Activated gamma-delta T cell (primary cell): ENCODE results near the gene PTRHD1.

Experiments used
- DNase-seq: peaks from one replicate; lab custom pipeline; 2025; lab: John Stamatoyannopoulos, UW

PTRHD1 gene

DNA sequence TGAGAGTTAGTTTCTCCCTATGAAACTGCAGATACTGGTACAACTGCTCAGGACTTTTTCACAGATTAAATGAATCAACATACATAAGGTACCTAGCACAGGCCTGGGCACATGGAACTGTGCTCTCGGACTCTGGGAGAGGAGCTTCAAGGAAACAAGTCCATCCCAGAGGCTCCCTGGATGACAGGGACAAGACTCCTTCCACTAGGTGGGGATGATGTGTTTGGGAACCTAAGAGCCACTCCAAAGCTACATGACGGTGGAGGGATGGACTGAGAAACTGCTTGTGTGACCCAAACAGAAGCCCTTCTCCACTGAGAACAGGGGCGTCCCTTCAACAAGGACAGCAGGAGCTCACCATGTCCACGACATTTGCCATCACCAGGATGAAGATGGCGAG lies 37.2 kb upstream of the PTRHD1 start:
- DNase-seq = no peak

DNA sequence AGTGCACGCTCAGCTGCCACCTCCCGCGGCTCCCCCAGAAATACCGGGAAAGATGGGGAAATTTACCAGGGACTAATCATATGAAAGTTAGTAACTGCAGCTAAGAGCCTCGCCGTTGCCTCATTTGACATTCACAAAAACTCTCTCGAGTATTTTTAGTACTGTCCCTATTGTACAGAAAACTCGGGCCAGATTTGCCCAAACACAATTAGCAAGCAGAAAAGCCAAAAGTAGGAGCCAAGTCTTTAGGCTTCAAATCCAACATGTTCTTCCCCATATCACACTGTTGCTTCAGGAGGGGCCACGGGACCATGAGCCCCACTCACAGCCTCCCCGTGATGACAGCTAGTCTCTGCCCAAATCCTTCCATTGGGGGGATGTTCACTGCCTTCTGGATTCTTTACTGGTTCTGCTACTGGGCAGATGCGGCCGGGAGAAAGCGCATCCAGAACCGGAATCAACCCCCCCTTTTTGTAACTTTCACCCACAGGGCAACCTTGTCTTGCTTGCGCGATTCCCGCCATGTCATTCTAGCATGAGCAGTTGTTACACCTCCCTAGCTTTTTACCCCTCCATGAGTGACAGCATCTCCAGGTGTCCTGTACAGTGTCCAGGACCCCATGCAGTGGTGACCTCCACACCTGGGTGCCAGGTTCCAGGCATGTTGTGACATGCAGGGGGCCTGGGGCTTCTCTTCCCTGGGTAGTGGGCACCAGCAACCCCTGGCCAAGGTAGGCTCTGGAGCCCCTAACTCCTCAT lies 35.2 kb upstream of the PTRHD1 start:
- no peak for DNase-seq

DNA sequence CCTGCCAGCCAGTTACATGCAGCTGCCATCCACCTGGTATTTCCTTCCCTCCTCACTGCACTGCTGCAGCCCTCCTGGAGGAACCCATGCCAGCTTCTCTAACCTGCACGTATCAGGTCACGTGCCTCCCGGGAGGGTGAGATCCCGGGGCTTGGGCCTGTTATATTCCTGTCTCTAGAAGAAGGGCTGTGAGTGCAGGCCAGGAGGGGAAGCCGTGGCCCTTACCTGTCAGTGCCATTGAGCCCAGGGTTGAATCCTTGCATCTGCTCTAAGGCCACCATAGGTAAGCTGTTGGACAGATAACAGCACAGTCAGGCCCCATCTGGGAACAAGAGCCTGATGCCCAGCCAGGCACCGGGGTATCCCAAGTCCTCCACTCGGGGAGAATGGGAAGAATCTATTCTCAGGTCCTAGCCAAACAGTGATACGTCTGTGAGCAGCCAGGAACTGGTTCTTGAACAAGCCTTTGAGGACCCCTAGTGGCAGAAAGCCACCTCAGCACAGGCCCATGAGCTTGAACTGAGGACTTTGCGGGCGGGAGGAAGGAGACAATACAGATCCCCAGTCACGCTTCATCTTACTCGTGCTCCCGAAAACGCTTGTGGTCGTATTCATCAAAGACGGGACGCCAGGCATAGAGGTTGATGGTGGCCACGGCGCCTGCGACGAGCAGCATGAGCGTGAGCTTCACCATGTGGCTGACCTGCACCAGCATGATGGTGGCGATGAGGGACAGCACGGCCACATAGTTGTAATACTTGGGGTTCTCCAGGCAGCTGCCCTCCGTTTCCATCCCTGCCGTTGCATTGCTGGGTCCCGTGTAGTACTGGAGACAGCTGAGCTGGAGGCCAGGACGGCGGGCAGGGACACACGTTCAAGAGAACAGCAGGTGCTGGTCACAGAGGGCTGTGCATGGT lies 34.4 kb upstream of the PTRHD1 start:
- DNase-seq = no peak

DNA sequence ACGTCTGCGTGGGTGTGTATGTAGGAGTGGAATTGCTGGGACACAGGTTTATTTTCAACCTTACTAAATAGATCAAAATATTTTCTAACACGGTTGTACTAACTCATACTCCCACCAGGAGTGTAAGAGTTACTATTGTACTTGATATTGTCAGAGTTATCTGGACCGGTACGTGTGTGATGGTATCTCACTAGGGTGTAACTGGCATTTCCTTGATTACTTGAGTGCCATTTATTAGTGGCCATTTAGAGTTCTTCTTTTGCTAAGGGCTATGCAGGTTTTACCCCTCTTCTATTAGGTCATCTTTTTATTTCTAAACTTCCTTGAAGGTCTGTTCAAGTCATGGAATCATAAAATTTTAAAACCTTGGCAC lies 33.6 kb upstream of the PTRHD1 start:
- no peak for DNase-seq

DNA sequence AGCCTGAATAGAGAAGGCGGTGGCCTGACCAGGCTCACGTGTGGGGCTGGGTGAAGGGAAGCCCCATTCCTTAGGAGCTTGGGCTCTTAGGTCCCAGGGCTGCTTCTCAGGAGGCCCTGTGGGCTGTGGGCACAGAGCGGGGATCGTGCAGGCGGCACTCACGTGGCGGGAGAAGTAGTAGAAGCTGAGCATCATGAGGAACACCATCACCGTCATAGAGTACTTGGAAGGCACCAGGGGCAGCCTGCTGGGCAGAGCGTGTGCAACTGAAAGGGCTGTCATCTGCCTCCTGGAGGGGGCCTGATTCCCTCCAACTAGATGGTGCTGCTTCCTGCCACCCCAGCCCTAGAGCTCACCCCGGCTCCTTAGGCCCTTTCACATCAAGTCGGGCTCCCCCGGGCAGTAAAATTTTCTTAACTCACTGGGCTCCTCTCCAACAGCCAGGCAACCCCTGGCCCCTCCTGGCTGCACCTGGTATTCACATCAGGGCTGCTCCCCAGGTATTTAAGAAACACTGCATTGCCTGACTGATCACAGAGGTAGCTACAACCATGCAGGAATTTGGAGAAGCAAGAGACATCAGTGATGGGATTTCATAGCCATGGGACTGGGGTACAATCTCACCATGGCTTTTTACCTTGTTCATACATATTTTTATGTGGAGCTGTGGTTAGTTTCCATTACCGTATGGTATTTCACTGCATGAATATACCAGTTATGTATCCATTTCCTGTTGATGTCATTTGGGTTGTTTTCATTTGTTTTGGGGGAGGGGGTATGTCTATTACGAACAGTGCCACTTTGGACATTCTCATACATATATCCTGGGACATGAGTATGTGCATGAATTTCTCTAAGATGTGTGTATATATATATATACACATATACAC lies 32.9 kb upstream of the PTRHD1 start:
- no peak for DNase-seq

DNA sequence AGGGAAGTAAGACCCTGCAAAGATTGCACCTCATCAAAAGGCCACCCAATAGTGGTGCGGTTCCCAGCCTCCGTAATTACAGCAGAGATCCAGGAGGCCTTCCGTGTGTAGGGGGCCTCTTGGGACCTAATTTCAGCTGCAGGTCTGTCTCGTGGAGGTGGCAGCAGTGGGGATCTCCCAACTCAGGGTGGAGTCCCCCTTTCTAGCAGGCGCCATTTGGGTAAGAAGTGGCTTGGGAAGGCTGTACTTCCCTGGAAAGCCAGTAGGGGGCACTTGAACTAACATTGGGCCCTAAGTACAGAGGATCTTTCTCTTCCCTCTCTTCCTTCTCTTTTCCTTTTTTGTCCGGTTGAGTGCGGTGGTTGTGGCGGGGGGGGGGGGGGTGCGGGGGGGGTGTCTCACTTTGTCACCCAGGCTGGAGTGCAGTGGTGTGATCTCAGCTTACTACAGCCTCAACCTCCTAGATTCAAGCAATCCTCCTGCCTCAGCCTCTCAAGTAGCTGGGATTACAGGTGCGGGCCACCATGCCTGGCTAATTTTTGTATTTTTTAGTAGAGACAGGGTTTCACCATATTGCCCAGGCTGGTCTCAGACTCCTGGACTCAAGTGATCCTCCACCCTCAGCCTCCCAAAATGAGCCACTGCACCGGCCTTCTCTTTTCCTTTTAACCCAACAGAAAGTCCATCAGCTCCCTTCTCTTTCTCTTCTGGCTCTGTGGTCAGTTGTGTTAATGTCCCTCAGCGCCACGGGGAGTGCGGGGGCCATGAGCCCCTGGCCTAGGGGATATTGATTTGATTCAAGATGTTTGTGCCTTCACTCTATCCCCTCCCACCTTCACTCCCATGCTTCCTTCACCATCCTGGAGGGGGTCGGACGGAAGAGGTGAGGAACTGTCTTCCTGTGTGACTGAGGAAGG lies 32.0 kb upstream of the PTRHD1 start:
- DNase-seq = no peak

DNA sequence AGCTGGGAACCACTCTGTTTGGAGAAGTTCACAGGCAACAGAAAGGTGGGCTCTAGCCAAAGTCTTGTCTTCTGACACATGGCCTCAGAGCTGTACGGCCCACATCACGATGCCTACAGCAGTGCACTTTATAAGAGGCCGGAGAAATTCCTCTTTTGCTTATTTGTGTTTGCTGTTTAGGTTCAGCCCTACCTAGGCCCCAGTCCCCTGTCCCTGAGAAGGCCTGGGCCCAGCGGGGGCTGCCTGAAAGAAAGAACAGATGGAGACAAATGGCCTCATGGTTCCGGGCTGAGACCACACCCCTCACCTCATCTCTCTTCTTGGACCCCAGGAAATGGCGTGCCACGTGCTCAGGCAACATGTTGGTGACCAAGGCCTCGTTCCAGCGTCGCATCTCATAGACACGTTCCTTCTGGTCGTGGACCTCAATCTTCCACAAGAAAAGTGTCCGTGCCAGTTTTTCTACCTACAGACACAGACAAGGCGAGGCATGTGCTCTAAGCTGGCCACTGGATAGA lies 30.9 kb upstream of the PTRHD1 start:
- DNase-seq = no peak

DNA sequence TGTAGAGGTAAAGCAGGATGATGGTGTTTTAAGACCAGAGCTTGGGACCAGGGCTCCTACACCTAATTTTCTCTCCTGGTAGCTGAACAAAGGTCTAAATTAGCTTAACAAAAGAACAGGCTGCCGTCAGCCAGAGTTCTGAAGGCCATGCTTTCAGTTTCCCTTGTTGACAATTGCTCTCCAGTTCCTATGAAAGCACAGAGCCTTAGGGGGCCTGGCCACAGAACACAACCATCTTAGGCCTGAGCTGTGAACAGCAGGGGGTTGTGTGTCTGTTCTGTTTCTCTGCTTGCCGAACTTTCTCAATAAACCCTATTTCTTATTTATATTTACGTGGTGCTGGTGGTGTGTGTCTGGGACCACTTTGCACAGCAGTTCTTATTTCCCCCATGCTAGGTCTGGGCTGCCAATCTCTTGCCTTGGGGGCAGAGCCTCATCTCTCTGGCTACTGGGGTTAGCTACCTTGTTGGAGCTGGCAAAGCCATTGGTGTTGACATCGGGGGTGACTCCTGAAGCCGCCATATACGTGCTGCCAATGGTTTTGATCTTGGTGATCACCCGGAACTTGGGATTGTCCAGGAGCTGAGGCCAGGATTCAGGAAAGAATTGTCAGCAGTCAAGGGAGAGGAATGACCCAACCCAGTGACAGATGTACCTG lies 29.0 kb upstream of the PTRHD1 start:
- DNase-seq = no peak

DNA sequence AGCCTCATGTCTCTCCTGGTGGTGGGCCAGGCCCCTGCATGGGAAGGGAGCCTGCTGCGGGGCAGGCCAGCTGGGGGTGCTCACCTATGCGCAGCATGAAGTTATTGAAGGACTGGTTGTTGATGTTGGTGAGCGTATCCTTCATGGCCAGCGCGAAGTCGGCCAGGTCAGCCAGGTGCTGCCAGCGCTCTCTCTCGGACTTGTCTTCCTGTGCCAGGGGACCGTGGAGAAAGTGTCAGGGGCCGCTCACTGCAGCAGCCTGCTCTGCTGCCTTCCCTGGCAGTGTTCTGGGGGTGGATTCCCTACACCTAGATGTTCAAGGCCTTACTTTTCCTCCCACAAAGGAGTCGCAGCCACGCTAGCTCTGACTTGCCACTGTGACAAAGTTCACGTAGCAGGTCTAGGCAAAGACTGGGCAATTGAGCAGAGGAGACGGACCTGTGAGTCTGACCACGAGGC lies 28.3 kb upstream of the PTRHD1 start:
- no peak for DNase-seq

DNA sequence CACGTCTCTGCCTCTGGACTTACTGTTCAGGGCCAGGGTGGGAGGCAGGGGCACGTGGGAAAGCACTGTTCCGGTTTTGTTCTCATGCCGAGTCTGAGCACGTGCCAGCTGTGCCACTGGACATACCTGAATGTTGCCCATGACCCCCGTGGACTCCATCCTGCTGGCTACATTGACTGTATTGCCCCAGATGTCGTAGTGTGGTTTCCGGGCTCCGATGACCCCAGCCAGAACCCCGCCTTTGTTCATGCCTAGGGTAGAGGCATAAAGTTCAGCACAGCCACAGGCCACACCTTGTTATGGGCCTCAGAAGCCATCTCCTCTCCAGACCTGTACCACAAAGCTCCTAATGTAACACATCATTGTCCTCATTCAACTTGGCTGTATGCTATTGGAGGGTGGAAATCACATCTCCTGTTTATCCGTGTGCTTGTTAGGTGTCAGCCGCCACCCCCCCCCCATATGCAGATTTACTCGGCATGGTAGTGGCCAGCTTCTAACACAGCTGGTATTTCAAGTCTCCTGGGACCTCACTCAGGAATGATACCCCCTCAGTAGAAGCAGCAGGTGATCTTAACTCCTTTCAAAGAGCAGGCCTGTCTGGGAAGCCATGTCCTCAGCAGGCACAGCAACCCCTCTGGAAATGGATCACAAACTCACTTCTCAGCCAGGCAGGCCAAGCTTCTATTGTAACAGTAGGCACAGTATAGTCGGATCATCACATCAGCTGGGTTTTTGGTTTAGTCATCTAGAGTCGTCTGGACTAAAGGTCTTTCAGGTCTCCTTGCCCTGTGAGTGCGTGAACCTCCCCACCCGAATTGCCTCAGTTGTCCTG lies 27.6 kb upstream of the PTRHD1 start:
- no peak for DNase-seq

DNA sequence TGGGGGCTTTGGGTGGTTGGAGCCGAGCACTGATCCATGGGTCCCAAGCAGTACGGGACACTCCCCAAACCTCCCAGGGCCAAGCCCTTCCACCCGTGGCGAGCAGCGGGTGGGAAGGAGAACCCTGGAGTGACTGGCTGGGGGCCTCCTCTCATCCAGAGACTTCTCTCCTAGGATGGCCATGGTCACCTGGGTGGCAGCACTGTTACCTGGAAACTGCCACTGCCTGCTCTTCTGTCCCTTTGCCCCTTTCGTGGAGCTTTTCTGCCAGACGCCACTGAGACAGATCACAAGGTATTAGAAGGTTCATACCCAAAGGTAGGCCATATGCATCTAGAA lies 27.0 kb upstream of the PTRHD1 start:
- no peak for DNase-seq

DNA sequence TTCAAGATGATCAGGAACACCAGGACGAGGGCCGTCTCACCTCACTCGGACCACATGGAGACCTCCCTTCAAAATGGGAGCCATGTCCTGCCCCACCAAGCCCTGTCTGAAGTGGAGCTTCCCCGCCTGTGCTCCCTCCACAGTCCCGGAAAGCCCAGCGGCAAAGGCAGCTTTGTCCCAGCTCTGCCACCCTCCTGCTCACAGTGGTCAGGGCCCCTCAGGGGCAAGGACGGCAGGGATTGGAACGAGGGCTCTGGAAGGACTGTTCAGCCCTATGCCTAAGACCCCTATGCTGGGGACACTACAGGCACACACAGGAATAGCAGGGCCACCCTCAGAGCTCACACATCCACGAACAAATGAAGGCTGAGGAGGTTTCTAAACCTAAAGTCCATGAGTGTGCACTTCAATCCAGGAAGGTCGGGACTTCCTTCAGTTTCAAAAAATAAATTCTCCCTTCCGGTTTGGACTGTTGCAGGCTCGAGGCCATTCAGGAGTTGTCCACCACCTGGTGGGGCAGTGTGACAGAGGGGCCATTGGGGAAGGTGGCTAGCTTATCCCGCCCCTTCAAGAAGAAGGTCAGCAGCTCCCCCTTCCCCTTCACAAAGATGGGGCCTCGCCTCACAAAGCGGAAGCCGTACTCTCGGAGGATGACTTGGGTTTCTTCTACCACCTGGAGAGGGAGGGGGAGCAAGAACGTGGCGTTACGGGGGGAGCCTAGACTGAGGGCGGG lies 26.4 kb upstream of the PTRHD1 start:
- DNase-seq = no peak

DNA sequence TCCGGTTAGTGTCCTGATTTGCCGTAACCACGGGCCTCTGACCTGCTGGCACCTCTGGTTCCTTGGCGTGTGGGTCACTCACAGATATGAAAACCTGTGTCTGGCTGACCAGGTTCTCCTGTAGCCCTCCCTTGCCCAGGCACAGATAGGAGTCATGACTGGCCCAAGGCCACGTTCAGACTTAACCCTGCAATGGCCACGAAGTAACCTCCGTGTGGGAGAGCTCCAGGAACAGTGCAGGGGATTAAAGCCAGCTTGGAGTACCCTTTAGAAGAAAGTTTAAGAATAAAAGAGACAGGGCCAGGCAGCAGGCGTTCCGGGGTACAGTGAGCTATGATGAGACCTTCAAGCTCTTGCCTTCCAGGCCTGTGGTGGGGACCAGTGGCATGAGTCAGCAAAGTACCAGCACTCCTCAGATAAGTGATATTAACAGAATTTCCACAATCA lies 25.6 kb upstream of the PTRHD1 start:
- no peak for DNase-seq

DNA sequence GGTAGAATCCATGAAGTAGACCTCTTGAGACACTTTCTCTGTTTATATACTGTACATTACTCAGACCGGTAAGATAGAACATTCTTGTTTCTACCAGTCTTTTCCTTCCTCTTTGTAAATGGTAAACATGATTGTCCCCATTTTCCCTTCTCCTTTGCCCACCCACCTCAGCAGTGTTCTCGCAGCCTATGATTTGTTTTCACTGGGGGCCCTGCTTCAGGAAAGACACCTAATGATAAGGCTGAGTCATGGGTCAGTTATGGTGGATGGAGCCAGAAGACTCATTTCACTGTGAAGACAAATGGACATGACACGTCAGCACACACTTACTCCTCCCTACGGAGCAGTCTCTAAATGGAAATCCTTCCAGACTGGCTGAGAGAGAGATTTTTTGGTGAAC lies 23.7 kb upstream of the PTRHD1 start:
- no peak for DNase-seq

DNA sequence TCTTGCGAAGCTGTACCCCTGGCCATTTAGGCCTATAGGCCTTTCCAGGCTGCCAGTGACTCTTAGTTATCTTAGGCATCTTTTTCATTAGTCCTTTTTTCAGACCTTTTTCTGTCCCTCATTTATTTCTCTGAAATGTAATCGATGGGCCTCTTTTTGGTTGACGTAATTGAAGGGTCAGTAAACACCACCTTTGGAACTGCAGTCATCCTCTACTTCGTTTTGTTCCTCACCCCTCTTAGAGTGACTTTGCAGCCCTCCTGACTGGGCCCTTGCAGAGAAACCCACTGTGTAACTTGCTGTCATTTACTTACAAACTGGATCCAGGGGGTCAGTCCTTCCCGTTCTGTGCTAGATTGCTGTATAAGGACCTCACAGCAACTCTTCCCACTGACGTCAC lies 23.2 kb upstream of the PTRHD1 start:
- no peak for DNase-seq

DNA sequence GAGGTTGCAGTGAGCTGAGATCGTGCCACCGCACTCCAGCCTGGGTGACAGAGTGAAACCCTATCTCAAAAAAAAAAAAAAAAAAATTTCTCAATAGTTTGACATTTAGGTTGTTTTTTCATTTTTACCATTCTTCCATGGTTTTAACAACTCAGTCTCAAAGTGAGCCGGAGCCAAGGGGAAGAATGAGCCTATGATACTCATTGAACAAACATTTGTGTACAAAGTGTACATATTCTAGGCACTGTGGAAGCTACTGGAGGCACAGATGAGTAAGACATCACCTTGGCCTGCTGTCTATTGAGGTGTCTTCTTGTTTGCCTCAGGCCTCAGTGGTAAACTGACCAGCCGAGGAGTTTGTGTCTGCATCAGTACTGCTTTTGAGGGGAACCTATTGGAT lies 22.0 kb upstream of the PTRHD1 start:
- no peak for DNase-seq

DNA sequence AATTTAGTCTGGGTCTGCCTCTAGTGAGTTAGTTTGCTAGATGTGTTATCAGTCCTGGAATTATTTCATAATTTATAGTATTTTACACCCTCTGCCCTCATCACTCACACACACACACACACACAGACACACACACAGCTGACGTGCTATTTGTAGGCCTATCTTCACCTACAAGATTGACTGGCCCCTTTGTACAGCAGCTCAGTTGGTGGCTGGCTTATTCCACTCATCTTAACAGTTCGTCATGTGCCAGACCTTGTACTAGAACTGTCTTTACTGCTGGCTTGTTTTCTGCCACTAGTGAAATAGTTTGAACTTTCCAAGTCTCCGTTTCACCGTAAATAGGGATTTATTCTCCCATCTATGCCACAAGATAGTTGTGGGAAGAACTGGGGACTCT lies 21.3 kb upstream of the PTRHD1 start:
- DNase-seq = no peak

DNA sequence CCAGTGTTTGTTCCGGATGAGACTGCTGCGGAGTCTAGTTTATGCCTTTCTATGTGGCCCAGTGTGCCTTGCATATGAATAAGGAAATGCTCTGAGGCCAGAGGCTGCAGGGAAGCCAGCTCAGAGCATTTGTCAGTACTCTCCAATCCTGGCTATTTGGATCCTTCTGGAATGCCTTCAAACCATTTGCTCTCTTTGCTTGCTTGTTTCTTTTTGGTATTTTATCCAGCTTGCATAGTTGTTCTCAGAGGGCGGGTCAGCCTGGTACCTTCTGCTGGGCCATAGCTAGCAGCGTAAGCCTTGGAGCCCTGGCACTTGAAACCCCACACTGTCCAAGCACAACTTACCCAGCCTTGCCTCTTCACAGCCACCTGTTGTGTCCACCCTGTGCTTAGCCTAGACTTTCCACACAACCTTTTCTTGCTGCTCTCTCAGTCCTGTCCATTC lies 20.5 kb upstream of the PTRHD1 start:
- no peak for DNase-seq
